Gastroesophageal sphincter (tissue), 3 donors: ENCODE results near the gene ARMCX4.

Experiments used
- CTCF ChIP-seq, 4 experiments: fragments of 200-600 bp in 2 of 4; fragments of 450-650 bp in 2 of 4; sonication (generic) in 1 of 4; IDR thresholded peaks; one replicate each; pipeline ENCODE4 v1.5.1; 2017 to 2019; ENCODE audit warnings: antibody characterized with exemption in 4 of 4, mild to moderate bottlenecking in 2 of 4, moderate library complexity in 2 of 4
- EP300 ChIP-seq: sonication (generic); formaldehyde crosslinking; IDR thresholded peaks from one replicate; pipeline ENCODE4 v1.6.1; 2017; ENCODE audit warnings: antibody characterized with exemption, mild to moderate bottlenecking
- POLR2A ChIP-seq, 2 donors: fragments of 450-650 bp; IDR thresholded peaks; one replicate each; pipeline ENCODE4 v1.6.1; 2017; ENCODE audit warnings: antibody characterized with exemption in 2 of 2, mild to moderate bottlenecking in 2 of 2, moderate library complexity in 1 of 2
- POLR2AphosphoS5 ChIP-seq: sonication (generic); formaldehyde crosslinking; IDR thresholded peaks from one replicate; pipeline ENCODE4 v1.6.1; 2017; ENCODE audit warnings: antibody characterized with exemption

- TF ChIP-seq POLR2A (IDR thresholded peaks at IDR 0.05) (no peak), CTCF (IDR thresholded peaks at IDR 0.05) (no peak), EP300 (no peak), POLR2AphosphoS5 (no peak)
These were observed 1.1 kb upstream of the ARMCX4 start for GRCh38 chrX:101484135-101484534.
